Thyroid gland (tissue), 4 donors: ENCODE data around the gene KPTN.

Experiments used
- POLR2A ChIP-seq, 2 donors: fragments of 450-650 bp; IDR thresholded peaks; one replicate each; pipeline ENCODE4 v1.6.1; 2017; ENCODE audit warnings: antibody characterized with exemption in 2 of 2, mild to moderate bottlenecking in 2 of 2, moderate library complexity in 1 of 2
- TF ChIP-seq, protein P1 (sequence below), 6 experiments: fragments of 200-600 bp in 3 of 6; fragments of 450-650 bp in 3 of 6; sonication (generic) in 3 of 6; IDR thresholded peaks; one replicate each; pipeline ENCODE4 v1.5.1; 2016 to 2019; ENCODE audit warnings: antibody characterized with exemption in 6 of 6, mild to moderate bottlenecking in 2 of 6, inconsistent platforms in 1 of 6, moderate library complexity in 1 of 6

DNA sequence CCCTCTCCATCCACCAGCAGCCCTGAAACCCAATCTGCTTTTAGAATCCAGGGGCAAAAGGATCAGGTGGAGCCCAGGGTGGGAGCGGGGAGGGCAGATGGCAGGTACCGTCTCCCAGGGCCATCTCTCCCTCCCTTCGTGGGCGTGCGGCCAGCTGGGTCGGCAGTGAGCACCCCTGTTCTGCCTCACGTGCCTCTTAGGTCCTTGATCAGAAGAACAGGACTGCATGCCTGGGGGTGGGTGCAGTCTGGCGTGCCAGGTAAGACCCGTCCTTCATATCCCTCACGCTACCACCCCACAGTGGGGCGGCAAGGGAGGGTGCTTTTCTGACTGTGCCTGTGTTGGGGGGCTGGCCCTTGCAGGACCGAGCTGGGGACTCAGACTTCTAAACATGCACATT is 14.3 kb downstream of the KPTN start:
- TF ChIP-seq, protein P1, sequence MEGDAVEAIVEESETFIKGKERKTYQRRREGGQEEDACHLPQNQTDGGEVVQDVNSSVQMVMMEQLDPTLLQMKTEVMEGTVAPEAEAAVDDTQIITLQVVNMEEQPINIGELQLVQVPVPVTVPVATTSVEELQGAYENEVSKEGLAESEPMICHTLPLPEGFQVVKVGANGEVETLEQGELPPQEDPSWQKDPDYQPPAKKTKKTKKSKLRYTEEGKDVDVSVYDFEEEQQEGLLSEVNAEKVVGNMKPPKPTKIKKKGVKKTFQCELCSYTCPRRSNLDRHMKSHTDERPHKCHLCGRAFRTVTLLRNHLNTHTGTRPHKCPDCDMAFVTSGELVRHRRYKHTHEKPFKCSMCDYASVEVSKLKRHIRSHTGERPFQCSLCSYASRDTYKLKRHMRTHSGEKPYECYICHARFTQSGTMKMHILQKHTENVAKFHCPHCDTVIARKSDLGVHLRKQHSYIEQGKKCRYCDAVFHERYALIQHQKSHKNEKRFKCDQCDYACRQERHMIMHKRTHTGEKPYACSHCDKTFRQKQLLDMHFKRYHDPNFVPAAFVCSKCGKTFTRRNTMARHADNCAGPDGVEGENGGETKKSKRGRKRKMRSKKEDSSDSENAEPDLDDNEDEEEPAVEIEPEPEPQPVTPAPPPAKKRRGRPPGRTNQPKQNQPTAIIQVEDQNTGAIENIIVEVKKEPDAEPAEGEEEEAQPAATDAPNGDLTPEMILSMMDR (IDR thresholded peaks at IDR 0.05): no peak
- no peak for TF ChIP-seq POLR2A (IDR thresholded peaks at IDR 0.05)
